Keratinocyte (primary cell): ENCODE results near the gene C1S. TPM values are rescaled to one million over a fixed set of nuclear protein-coding genes. Genes with fewer than 3 reads are reported as not detected.

ENCODE experiments used
- DNase-seq: peaks from one replicate; pipeline ENCODE4 v3.0.0-alpha.2; 2011; ENCODE audit warnings: low read depth, missing footprints, low spot score
- FAIRE-seq: peaks from 2 replicates; lab custom pipeline; 2011; peaks lifted over from hg19 to GRCh38; lab: Jason Lieb, UNC
- H2AFZ ChIP-seq: 2 replicates; pipeline ENCODE4 v1.6.0; 2012; ENCODE audit warnings: low read length, control low read depth, inconsistent platforms; ENCODE audit not compliant: control insufficient read depth
- H3K27ac ChIP-seq: 2 replicates; pipeline ENCODE4 v1.5.1; 2011; ENCODE audit warnings: low read length; ENCODE audit not compliant: control insufficient read depth, insufficient read depth
- H3K27me3 ChIP-seq: 3 replicates; pipeline ENCODE4 v1.6.0; 2011; ENCODE audit warnings: low read length; ENCODE audit not compliant: control insufficient read depth, insufficient read depth; ENCODE audit errors: extremely low read depth
- H3K36me3 ChIP-seq, 2 experiments: 2 replicates in 1 of 2; 3 replicates in 1 of 2; pipeline ENCODE4 v1.5.1; 2011; ENCODE audit warnings: low read length in 2 of 2, mild to moderate bottlenecking in 1 of 2; ENCODE audit not compliant: control insufficient read depth in 2 of 2, insufficient read depth in 2 of 2; ENCODE audit errors: extremely low read depth in 1 of 2
- H3K4me1 ChIP-seq: 3 replicates; pipeline ENCODE4 v1.5.1; 2011; ENCODE audit warnings: low read length; ENCODE audit not compliant: control insufficient read depth, insufficient read depth; ENCODE audit errors: extremely low read depth
- H3K4me2 ChIP-seq: 3 replicates; pipeline ENCODE4 v1.6.0; 2011; ENCODE audit warnings: low read depth, low read length; ENCODE audit not compliant: control insufficient read depth, insufficient read depth; ENCODE audit errors: extremely low read depth
- H3K4me3 ChIP-seq, 3 experiments: fragments of 200-600 bp in 1 of 3; sonication (generic) in 1 of 3; 2 replicates in 2 of 3; 3 replicates in 1 of 3; pipeline ENCODE4 v1.5.1; 2011 to 2016; ENCODE audit warnings: low read length in 3 of 3, mild to moderate bottlenecking in 3 of 3, control low read depth in 2 of 3, inconsistent platforms in 1 of 3, low read depth in 1 of 3, mixed read lengths in 1 of 3, mixed run types in 1 of 3, moderate library complexity in 1 of 3; ENCODE audit not compliant: control insufficient read depth in 2 of 3, insufficient read depth in 2 of 3; ENCODE audit errors: extremely low read depth in 1 of 3
- H3K79me2 ChIP-seq: 2 replicates; pipeline ENCODE4 v1.6.0; 2012; ENCODE audit warnings: low read length; ENCODE audit not compliant: control insufficient read depth, insufficient read depth
- H3K9ac ChIP-seq: 3 replicates; pipeline ENCODE4 v1.6.0; 2011; ENCODE audit warnings: low read length; ENCODE audit not compliant: control insufficient read depth, insufficient read depth; ENCODE audit errors: extremely low read depth
- H3K9me1 ChIP-seq: 3 replicates; pipeline ENCODE4 v1.6.0; 2011; ENCODE audit warnings: low read length; ENCODE audit not compliant: control insufficient read depth, insufficient read depth; ENCODE audit errors: extremely low read depth
- H3K9me3 ChIP-seq: 2 replicates; pipeline ENCODE4 v1.5.1; 2012; ENCODE audit warnings: low read depth, low read length; ENCODE audit not compliant: control insufficient read depth
- H4K20me1 ChIP-seq: 3 replicates; pipeline ENCODE4 v1.6.0; 2011; ENCODE audit warnings: low read length; ENCODE audit not compliant: control insufficient read depth, insufficient read depth; ENCODE audit errors: extremely low read depth
- EZH2 ChIP-seq: IDR thresholded peaks from one replicate; pipeline ENCODE4 v1.6.1; 2012; ENCODE audit warnings: inconsistent platforms, mild to moderate bottlenecking, low read length, moderate library complexity
- dilution Hi-C: fragments of 300-500 bp; cut with MboI; formaldehyde crosslinking; loops from one replicate; pipeline ENCODE4 v1.7.0; 2020; ENCODE audit warnings: low sequenced_read_pairs; ENCODE audit not compliant: extremely low pct_ligation_motif_present
- polyA plus RNA-seq, 5 experiments: library from polyadenylated mRNA; depleted of rRNA in 3 of 5; stranded (reverse) in 3 of 5; stranded (forward) in 1 of 5; unstranded in 1 of 5; fragments of >200 nt; gene quantifications; 1 replicate in 1 of 5; 2 replicates in 3 of 5; 3 replicates in 1 of 5; pipeline versions ENCODE4 v1.2.1 to v1.2.3, GENCODE V29; 2011 to 2012; ENCODE audit warnings: missing spikeins in 2 of 5, low read depth in 1 of 5, low replicate concordance in 1 of 5
- TF ChIP-seq, protein P1 (sequence below), 3 experiments: IDR thresholded peaks in 1 of 3; conservative IDR thresholded peaks in 1 of 3; optimal IDR thresholded peaks in 1 of 3; 2 replicates in 2 of 3; 3 replicates in 1 of 3; pipeline versions ENCODE3 to v1.5.1; 2011; ENCODE audit warnings: low read length in 3 of 3, mild to moderate bottlenecking in 3 of 3, moderate library complexity in 2 of 3, control low read depth in 1 of 3, inconsistent platforms in 1 of 3; ENCODE audit not compliant: insufficient read depth in 2 of 3; ENCODE audit errors: extremely low read depth in 1 of 3

The C1S gene
- polyA plus RNA-seq, 1 donor (not counting 4 experiments of a cell fraction or from before 2014, with no cell fraction given): 2.6 TPM

DNA sequence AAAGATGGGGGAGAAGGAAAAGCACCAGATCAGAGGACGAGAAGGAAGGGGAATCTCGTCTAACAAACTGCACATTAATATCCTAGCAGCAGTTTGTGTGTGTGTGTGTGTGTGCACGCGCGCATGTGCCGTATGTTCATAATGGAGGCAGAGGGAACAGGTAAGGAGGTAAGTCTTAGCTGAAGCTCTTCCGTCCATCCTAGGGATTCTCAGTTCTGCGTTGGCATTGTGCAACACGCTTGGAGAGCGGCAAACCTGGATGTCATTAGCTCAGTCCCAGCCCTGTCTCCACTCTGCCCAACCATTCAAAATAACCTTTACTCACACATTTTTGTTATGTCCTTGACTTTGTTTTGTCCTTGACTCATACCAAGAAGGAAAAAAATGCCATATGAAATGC is 33.4 kb downstream of the C1S start:
- Histone ChIP-seq H3K36me3 (peaks cover 0 to 5% of the 10 kb centered on the region in 2 experiments), H3K79me2 (no peaks in the 10 kb centered on the region), H3K9me3 (no peaks in the 10 kb centered on the region), H2AFZ (no peak overlapping the region), H3K4me1 (peaks cover 6% of the 10 kb centered on the region), H3K9me1 (no peaks in the 10 kb centered on the region), H3K4me3 (no peak overlapping the region), H4K20me1 (no peaks in the 10 kb centered on the region), H3K27me3 (no peaks in the 10 kb centered on the region), H3K27ac (no peak overlapping the region), H3K4me2 (no peak overlapping the region), H3K9ac (no peak overlapping the region)
- no peak for DNase-seq
- dilution Hi-C loops: no loop called here
- TF ChIP-seq, protein P1, sequence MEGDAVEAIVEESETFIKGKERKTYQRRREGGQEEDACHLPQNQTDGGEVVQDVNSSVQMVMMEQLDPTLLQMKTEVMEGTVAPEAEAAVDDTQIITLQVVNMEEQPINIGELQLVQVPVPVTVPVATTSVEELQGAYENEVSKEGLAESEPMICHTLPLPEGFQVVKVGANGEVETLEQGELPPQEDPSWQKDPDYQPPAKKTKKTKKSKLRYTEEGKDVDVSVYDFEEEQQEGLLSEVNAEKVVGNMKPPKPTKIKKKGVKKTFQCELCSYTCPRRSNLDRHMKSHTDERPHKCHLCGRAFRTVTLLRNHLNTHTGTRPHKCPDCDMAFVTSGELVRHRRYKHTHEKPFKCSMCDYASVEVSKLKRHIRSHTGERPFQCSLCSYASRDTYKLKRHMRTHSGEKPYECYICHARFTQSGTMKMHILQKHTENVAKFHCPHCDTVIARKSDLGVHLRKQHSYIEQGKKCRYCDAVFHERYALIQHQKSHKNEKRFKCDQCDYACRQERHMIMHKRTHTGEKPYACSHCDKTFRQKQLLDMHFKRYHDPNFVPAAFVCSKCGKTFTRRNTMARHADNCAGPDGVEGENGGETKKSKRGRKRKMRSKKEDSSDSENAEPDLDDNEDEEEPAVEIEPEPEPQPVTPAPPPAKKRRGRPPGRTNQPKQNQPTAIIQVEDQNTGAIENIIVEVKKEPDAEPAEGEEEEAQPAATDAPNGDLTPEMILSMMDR (optimal IDR thresholded peaks at IDR 0.05 in 1 of 3, IDR thresholded peaks at IDR 0.05 in 1 of 3, conservative IDR thresholded peaks at IDR 0.05 in 1 of 3; ENCODE audit: extremely low read depth in 1 of 3, insufficient read depth in 2 of 3, low read length in 3 of 3): no peak
- TF ChIP-seq EZH2: no peak
- no peak for FAIRE-seq

DNA sequence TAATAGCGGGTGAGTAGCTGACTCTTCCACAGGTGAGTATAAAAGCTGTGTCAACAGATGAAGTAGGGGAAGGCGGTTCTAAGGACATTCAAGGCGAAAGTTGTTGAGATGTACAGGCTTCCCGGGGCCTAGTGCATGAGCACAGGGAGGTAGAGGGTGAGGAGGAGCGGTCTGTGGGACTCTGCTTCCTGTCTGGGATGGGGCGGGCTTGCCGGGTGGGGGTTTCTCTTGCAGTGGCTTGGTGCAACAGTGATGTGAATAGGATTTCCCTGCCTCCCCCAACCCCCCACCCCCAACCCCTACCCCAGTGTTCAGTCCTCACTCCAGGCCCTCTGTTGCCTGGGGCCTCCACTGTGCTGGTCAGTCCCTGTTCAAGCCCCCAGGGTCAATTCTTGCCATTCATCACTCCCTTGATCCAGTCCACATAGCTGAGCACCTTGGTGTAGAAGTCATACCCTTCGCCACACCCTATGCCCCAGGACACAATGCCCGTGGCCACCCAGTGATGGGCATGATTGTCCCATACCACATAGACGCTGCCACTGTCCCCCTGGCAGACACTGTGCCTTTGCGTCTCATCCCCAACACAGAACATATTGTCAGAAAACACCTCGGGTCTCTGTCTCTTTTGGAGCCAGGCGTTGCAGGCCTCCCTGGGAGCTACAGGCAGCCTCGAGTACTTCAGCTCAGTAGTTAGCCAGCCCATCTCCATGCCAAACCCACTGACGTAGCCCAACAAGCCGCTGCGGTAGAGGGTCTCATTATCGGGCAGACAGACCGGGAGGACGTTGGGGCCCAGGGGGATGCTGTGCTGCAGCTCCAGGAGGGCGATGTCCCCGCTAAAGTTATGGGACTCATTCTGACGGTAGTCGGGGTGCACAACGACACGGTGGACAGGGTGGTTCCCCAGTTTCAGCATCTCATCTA is 35.8 kb downstream of the C1S start:
- no peak for DNase-seq

More for the DNA sequence above, 35.8 kb downstream of the C1S start:
- Histone ChIP-seq H3K9me1 (no peaks in the 10 kb centered on the region), H3K27ac (no peak overlapping the region), H3K36me3 (peaks cover 0 to 11% of the 10 kb centered on the region in 2 experiments), H3K9me3 (no peaks in the 10 kb centered on the region), H3K4me3 (no peak overlapping the region), H3K4me1 (peaks cover 6% of the 10 kb centered on the region), H4K20me1 (no peaks in the 10 kb centered on the region), H3K9ac (no peak overlapping the region), H3K27me3 (no peaks in the 10 kb centered on the region), H3K79me2 (no peaks in the 10 kb centered on the region), H2AFZ (no peak overlapping the region), H3K4me2 (no peak overlapping the region)
- no peak for FAIRE-seq
- dilution Hi-C loops: no loop called here
- no peak for TF ChIP-seq EZH2
- TF ChIP-seq, protein P1 (optimal IDR thresholded peaks at IDR 0.05 in 1 of 3, IDR thresholded peaks at IDR 0.05 in 1 of 3, conservative IDR thresholded peaks at IDR 0.05 in 1 of 3; ENCODE audit: extremely low read depth in 1 of 3, insufficient read depth in 2 of 3, low read length in 3 of 3): no peak
